Right ventricle myocardium superior (tissue), 1 donor: ENCODE measurements around the gene GAL3ST1. TPM values are rescaled to one million over a fixed set of nuclear protein-coding genes. Genes with fewer than 3 reads are reported as not detected.

Experiments
- ATAC-seq: fragments of 200-7000 bp; cut with Tn5 transposase; one replicate; pipeline ENCODE4 v1.9.1; 2020; ENCODE audit warnings: mild to moderate bottlenecking; ENCODE audit not compliant: poor library complexity
- DNase-seq: peaks from one replicate; pipeline ENCODE4 v3.0.0-alpha.2; 2020
- intact Hi-C: fragments of 100-400 bp; cut with DNase I; formaldehyde crosslinking; loops from one replicate; pipeline ENCODE4 v1.11.2; 2022
- total RNA-seq: library from RNA; stranded (reverse); fragmentation: NEBNext Ultra II Directional; extraction: Animal tissue kit (Norgen Biotek cat#: 25700); gene quantifications from one replicate; pipeline ENCODE4 v1.2.1, GENCODE V29; 2021
- donor health status: DM: no; HTN: yes; CAD: no; lungs with severe emphysema.

GAL3ST1 gene
- total RNA-seq, 1 donor from 2014 or later: 0.27 TPM

- ATAC-seq (no peak), DNase-seq (no peak)
- intact Hi-C loops: no loop called here
These were observed 62.6 kb downstream of the GAL3ST1 start for GRCh38 chr22:30511911-30512310.

GRCh38 chr22:30511109-30511508 lies 63.4 kb downstream of the GAL3ST1 start:
- ATAC-seq (no peak), DNase-seq (no peak)
- intact Hi-C loops: no loop called here

- no peak for ATAC-seq
- DNase-seq: no peak
- intact Hi-C loops: no loop called here
These were observed 66.2 kb downstream of the GAL3ST1 start for GRCh38 chr22:30508216-30508615.

GRCh38 chr22:30507670-30508069 lies 66.8 kb downstream of the GAL3ST1 start:
- ATAC-seq (no peak), DNase-seq (no peak)
- intact Hi-C loops: no loop called here

GRCh38 chr22:30506507-30506968 lies 67.9 kb downstream of the GAL3ST1 start:
- ATAC-seq: no peak
- intact Hi-C loops: no loop called here
- DNase-seq: no peak

Other genes with a start within 250 kb of the GAL3ST1 start
- gene TBC1D10A, start 247.7 kb downstream of the GAL3ST1 start, total RNA-seq: 6.5 TPM
- gene SF3A1, start 217.8 kb downstream of the GAL3ST1 start, total RNA-seq: 87.7 TPM
- gene CCDC157, start 217.7 kb downstream of the GAL3ST1 start, total RNA-seq: 0.51 TPM
- gene RNF215, start 187.3 kb downstream of the GAL3ST1 start, total RNA-seq: 4.3 TPM
- gene SEC14L2, start 177.6 kb downstream of the GAL3ST1 start, total RNA-seq: 1.5 TPM
- gene MTFP1, start 148.9 kb downstream of the GAL3ST1 start, total RNA-seq: 15.1 TPM
- not detected for gene SEC14L3, start 102.6 kb downstream of the GAL3ST1 start, total RNA-seq
- not detected for gene SEC14L4, start 69.0 kb downstream of the GAL3ST1 start, total RNA-seq
- gene SEC14L6, start 27.9 kb downstream of the GAL3ST1 start, total RNA-seq: not detected
- 19.3 TPM for gene PES1, start 17.2 kb upstream of the GAL3ST1 start, total RNA-seq
- 13.4 TPM for gene TCN2, start 32.5 kb upstream of the GAL3ST1 start, total RNA-seq
- 4.1 TPM for gene SLC35E4, start 61.1 kb upstream of the GAL3ST1 start, total RNA-seq
- gene DUSP18, start 93.2 kb upstream of the GAL3ST1 start, total RNA-seq: 2.2 TPM
- 15.1 TPM for gene OSBP2, start 120.2 kb upstream of the GAL3ST1 start, total RNA-seq